WTC11 (cell line): Measurements from ENCODE around the gene COLQ. TPM values are rescaled to one million over a fixed set of nuclear protein-coding genes. Genes with fewer than 3 reads are reported as not detected.
A peak's percentile ranks its signal among the peaks of the same experiment; 100 is the strongest.

Experiments
- ATAC-seq: fragments of 200-7000 bp; cut with Tn5 transposase; 2 replicates; pipeline ENCODE4 v1.10.0; 2021; ENCODE audit warnings: mild to moderate bottlenecking, moderate library complexity
- CTCF ChIA-PET: fragments of 300-600 bp; sonication (Branson Sonifier 250); formaldehyde crosslinking; loops from one replicate; lab custom pipeline; 2021; ENCODE audit warnings: antibody characterized with exemption; lab: Charles Lee
- POLR2A ChIA-PET: fragments of 350-600 bp; sonication (Branson Sonifier 250); formaldehyde crosslinking; loops from one replicate; lab custom pipeline; 2021; ENCODE audit warnings: antibody characterized with exemption; lab: Charles Lee
- DNase-seq: peaks from one replicate; pipeline ENCODE4 v3.0.0; 2021; ENCODE audit warnings: low spot score
- H3K27ac Mint-ChIP-seq: 2 replicates; pipeline ENCODE4 v1.8.0; 2021; ENCODE audit warnings: mixed read lengths
- H3K27me3 Mint-ChIP-seq: 2 replicates; pipeline ENCODE4 v1.8.0; 2021; ENCODE audit warnings: low read depth, mild to moderate bottlenecking, moderate library complexity, mixed read lengths
- H3K36me3 Mint-ChIP-seq: 2 replicates; pipeline ENCODE4 v1.8.0; 2021; ENCODE audit warnings: mixed read lengths
- H3K4me1 Mint-ChIP-seq: 2 replicates; pipeline ENCODE4 v1.8.0; 2022; ENCODE audit warnings: mixed read lengths
- H3K4me3 Mint-ChIP-seq: 2 replicates; pipeline ENCODE4 v1.8.0; 2021; ENCODE audit warnings: mild to moderate bottlenecking, moderate library complexity, mixed read lengths
- H3K9me3 Mint-ChIP-seq: 2 replicates; pipeline ENCODE4 v1.8.0; 2021; ENCODE audit warnings: mixed read lengths
- ETV6 ChIP-seq: sonication (generic); formaldehyde crosslinking; IDR thresholded peaks from 2 replicates; pipeline ENCODE4 v1.8.1; 2022; ENCODE audit warnings: mild to moderate bottlenecking, missing genetic modification reagents
- OVOL2 ChIP-seq: fragments of 250-450 bp; sonication (Bioruptor Pico); IDR thresholded peaks from 2 replicates; pipeline ENCODE4 v1.9.0; 2021; ENCODE audit warnings: mild to moderate bottlenecking, borderline replicate concordance
- PRRX2 ChIP-seq: fragments of 250-450 bp; sonication (Bioruptor Pico); IDR thresholded peaks from 2 replicates; pipeline ENCODE4 v1.8.0; 2021; ENCODE audit warnings: mild to moderate bottlenecking
- SMAD3 ChIP-seq: sonication (generic); formaldehyde crosslinking; IDR thresholded peaks from 2 replicates; pipeline ENCODE4 v1.8.0; 2022; ENCODE audit warnings: missing genetic modification reagents, mild to moderate bottlenecking, borderline replicate concordance
- SP1 ChIP-seq: sonication (generic); formaldehyde crosslinking; conservative IDR thresholded peaks from 2 replicates; pipeline ENCODE4 v1.8.1; 2022; ENCODE audit warnings: missing genetic modification reagents
- ZNF121 ChIP-seq: sonication (generic); formaldehyde crosslinking; IDR thresholded peaks from 2 replicates; pipeline ENCODE4 v1.8.0; 2023; ENCODE audit warnings: missing genetic modification reagents
- ZNF232 ChIP-seq: sonication (generic); formaldehyde crosslinking; IDR thresholded peaks from 2 replicates; pipeline ENCODE4 v1.8.0; 2022; ENCODE audit warnings: mild to moderate bottlenecking, missing genetic modification reagents
- ZNF263 ChIP-seq: sonication (generic); formaldehyde crosslinking; IDR thresholded peaks from 2 replicates; pipeline ENCODE4 v1.8.1; 2022; ENCODE audit warnings: low read depth, mild to moderate bottlenecking, moderate library complexity, missing genetic modification reagents
- ZNF671 ChIP-seq: fragments of 250-450 bp; sonication (Bioruptor Pico); IDR thresholded peaks from 2 replicates; pipeline ENCODE4 v1.8.0; 2021; ENCODE audit warnings: mild to moderate bottlenecking
- total RNA-seq: library from RNA; stranded (reverse); gene quantifications from 3 replicates; pipeline ENCODE4 v1.2.3, GENCODE V29; 2021
- TF ChIP-seq, protein P1 (sequence below): fragments of 250-450 bp; sonication (Bioruptor Pico); IDR thresholded peaks from 2 replicates; pipeline ENCODE4 v1.9.0; 2021; ENCODE audit warnings: mild to moderate bottlenecking
- TF ChIP-seq, protein P2 (sequence below): fragments of 250-450 bp; sonication (Bioruptor Pico); IDR thresholded peaks from 2 replicates; pipeline ENCODE4 v2.1.2; 2022; ENCODE audit warnings: mild to moderate bottlenecking, moderate library complexity
- TF ChIP-seq, protein P3 (sequence below): fragments of 250-450 bp; sonication (Bioruptor Pico); IDR thresholded peaks from 2 replicates; pipeline ENCODE4 v1.8.0; 2021; ENCODE audit warnings: mild to moderate bottlenecking
- TF ChIP-seq, protein P4 (sequence below): sonication (generic); formaldehyde crosslinking; IDR thresholded peaks from 2 replicates; pipeline ENCODE4 v1.8.1; 2023; ENCODE audit warnings: mild to moderate bottlenecking, missing genetic modification reagents, moderate library complexity
- TF ChIP-seq, protein P5 (sequence below): sonication (generic); formaldehyde crosslinking; IDR thresholded peaks from 2 replicates; pipeline ENCODE4 v1.8.0; 2022; ENCODE audit warnings: missing genetic modification reagents

Gene COLQ
- total RNA-seq, 1 experiment from 2014 or later = 2.2 TPM

DNA sequence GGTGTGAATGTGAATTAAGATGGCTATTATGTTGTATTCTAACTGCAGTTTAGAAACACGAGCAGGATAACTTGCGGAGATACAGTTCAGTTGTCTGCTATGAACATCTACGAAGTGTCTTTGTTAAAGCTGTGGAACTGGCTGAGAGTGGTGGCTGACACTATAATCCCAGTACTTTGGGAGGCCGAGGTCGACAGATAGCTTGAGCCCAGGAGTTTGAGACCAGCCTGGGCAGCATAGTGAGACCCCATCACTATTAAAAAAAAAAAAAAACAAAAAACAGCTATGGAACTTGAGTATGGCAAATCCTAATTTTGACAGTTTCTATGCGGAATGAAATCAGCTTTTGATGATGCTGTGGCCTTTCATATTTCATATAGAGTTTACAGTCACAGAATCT, 92.4 kb downstream of the COLQ start:
- 0 out of 2 replicates have a peak, but pooled peaks have one; percentile 27 for TF ChIP-seq ZNF121 (CRISPR knock-in tag)
- TF ChIP-seq, protein P1, sequence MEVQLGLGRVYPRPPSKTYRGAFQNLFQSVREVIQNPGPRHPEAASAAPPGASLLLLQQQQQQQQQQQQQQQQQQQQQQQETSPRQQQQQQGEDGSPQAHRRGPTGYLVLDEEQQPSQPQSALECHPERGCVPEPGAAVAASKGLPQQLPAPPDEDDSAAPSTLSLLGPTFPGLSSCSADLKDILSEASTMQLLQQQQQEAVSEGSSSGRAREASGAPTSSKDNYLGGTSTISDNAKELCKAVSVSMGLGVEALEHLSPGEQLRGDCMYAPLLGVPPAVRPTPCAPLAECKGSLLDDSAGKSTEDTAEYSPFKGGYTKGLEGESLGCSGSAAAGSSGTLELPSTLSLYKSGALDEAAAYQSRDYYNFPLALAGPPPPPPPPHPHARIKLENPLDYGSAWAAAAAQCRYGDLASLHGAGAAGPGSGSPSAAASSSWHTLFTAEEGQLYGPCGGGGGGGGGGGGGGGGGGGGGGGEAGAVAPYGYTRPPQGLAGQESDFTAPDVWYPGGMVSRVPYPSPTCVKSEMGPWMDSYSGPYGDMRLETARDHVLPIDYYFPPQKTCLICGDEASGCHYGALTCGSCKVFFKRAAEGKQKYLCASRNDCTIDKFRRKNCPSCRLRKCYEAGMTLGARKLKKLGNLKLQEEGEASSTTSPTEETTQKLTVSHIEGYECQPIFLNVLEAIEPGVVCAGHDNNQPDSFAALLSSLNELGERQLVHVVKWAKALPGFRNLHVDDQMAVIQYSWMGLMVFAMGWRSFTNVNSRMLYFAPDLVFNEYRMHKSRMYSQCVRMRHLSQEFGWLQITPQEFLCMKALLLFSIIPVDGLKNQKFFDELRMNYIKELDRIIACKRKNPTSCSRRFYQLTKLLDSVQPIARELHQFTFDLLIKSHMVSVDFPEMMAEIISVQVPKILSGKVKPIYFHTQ = no peak
- TF ChIP-seq, protein P2, sequence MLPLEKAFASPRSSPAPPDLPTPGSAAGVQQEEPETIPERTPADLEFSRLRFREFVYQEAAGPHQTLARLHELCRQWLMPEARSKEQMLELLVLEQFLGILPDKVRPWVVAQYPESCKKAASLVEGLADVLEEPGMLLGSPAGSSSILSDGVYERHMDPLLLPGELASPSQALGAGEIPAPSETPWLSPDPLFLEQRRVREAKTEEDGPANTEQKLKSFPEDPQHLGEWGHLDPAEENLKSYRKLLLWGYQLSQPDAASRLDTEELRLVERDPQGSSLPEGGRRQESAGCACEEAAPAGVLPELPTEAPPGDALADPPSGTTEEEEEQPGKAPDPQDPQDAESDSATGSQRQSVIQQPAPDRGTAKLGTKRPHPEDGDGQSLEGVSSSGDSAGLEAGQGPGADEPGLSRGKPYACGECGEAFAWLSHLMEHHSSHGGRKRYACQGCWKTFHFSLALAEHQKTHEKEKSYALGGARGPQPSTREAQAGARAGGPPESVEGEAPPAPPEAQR (CRISPR knock-in tag) = no peak
- TF ChIP-seq ZNF263 = no peak
- H3K36me3 Mint-ChIP-seq = peaks cover 37% of the 10 kb centered on the region
- CTCF ChIA-PET = no interaction called here
- no peak for DNase-seq
- no peaks in the 10 kb centered on the region for H3K9me3 Mint-ChIP-seq
- no peak overlapping the region for H3K27ac Mint-ChIP-seq
- H3K4me3 Mint-ChIP-seq = peak overlapping the region; percentile 96
- POLR2A ChIA-PET = no interaction called here
- peaks cover 24% of the 10 kb centered on the region for H3K4me1 Mint-ChIP-seq
- ATAC-seq = no peak
- no peaks in the 10 kb centered on the region for H3K27me3 Mint-ChIP-seq

DNA sequence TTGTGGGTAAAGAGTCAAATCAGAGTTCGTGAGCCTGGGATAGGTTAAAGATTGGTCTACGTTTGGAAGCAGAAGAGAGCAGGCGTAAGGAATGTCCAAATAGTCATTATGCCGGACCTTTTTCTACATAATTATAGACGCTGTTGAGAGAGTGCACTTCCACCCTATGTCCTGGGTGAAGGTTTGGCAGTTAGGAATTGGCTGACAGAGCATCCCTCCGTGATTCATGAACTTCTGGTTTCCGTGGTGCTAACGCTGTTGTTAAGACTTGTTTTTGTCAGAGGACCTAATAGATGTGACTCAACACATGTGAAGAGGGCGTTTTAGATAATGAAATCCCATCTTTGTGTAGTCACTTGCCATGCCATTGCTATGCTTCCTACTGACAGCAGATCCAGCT, 93.0 kb downstream of the COLQ start:
- CTCF ChIA-PET = no interaction called here
- ATAC-seq = no peak
- no peaks in the 10 kb centered on the region for H3K9me3 Mint-ChIP-seq

DNA sequence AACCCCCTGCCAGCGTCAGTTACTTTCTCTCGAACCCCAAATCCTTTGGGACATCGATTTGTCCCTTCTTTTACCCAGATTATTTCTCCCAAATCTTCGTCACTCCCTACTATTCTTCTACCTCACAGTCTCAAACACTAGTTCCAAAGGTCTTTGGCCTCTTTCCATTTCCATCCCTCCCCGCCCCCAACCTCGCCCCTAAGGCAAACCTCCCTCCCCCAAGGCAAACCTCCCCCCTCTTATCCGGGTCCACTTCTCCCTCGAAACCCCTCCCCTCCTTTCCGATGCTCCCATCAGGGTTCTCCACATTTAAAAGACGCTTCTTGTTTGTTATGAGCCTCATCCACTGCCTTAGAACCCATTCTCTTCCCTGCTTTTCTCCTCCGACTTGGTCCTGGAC, 93.5 kb downstream of the COLQ start:
- TF ChIP-seq ZNF671 (CRISPR knock-in tag) (no peak), OVOL2 (CRISPR knock-in tag) (no peak), SMAD3 (no peak)
- TF ChIP-seq, protein P3, sequence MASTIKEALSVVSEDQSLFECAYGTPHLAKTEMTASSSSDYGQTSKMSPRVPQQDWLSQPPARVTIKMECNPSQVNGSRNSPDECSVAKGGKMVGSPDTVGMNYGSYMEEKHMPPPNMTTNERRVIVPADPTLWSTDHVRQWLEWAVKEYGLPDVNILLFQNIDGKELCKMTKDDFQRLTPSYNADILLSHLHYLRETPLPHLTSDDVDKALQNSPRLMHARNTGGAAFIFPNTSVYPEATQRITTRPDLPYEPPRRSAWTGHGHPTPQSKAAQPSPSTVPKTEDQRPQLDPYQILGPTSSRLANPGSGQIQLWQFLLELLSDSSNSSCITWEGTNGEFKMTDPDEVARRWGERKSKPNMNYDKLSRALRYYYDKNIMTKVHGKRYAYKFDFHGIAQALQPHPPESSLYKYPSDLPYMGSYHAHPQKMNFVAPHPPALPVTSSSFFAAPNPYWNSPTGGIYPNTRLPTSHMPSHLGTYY = no peak
- TF ChIP-seq, protein P4, sequence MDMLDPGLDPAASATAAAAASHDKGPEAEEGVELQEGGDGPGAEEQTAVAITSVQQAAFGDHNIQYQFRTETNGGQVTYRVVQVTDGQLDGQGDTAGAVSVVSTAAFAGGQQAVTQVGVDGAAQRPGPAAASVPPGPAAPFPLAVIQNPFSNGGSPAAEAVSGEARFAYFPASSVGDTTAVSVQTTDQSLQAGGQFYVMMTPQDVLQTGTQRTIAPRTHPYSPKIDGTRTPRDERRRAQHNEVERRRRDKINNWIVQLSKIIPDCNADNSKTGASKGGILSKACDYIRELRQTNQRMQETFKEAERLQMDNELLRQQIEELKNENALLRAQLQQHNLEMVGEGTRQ (CRISPR knock-in tag) = no peak
- H3K4me1 Mint-ChIP-seq = peaks cover 24% of the 10 kb centered on the region
- DNase-seq = no peak
- peak overlapping the region; percentile 91 for H3K27ac Mint-ChIP-seq
- ChIA-PET CTCF (interaction anchor here (1.0 to 1.1 kb wide), 2 partner anchors 222 to 225 kb away, joined by 3 read pairs; partner anchors contain the start of gene CAPN7), POLR2A (no interaction called here)
- peak overlapping the region; percentile 96 for H3K4me3 Mint-ChIP-seq
- H3K36me3 Mint-ChIP-seq = peaks cover 36% of the 10 kb centered on the region
- H3K9me3 Mint-ChIP-seq = no peaks in the 10 kb centered on the region
- no peak; the same call in 1 of the 2 replicates for ATAC-seq
- H3K27me3 Mint-ChIP-seq = no peaks in the 10 kb centered on the region

More for the DNA sequence above, 93.0 kb downstream of the COLQ start:
- H3K4me3 Mint-ChIP-seq = peak overlapping the region; percentile 96
- no peaks in the 10 kb centered on the region for H3K27me3 Mint-ChIP-seq
- peaks cover 24% of the 10 kb centered on the region for H3K4me1 Mint-ChIP-seq
- H3K36me3 Mint-ChIP-seq = peaks cover 38% of the 10 kb centered on the region
- POLR2A ChIA-PET = no interaction called here
- DNase-seq = no peak
- H3K27ac Mint-ChIP-seq = no peak overlapping the region; the same call in 1 of the 2 replicates
- TF ChIP-seq ZNF232 (CRISPR knock-in tag) (no peak), PRRX2 (CRISPR knock-in tag) (no peak), ETV6 (no peak), SP1 (CRISPR knock-in tag) (no peak)
- TF ChIP-seq, protein P5, sequence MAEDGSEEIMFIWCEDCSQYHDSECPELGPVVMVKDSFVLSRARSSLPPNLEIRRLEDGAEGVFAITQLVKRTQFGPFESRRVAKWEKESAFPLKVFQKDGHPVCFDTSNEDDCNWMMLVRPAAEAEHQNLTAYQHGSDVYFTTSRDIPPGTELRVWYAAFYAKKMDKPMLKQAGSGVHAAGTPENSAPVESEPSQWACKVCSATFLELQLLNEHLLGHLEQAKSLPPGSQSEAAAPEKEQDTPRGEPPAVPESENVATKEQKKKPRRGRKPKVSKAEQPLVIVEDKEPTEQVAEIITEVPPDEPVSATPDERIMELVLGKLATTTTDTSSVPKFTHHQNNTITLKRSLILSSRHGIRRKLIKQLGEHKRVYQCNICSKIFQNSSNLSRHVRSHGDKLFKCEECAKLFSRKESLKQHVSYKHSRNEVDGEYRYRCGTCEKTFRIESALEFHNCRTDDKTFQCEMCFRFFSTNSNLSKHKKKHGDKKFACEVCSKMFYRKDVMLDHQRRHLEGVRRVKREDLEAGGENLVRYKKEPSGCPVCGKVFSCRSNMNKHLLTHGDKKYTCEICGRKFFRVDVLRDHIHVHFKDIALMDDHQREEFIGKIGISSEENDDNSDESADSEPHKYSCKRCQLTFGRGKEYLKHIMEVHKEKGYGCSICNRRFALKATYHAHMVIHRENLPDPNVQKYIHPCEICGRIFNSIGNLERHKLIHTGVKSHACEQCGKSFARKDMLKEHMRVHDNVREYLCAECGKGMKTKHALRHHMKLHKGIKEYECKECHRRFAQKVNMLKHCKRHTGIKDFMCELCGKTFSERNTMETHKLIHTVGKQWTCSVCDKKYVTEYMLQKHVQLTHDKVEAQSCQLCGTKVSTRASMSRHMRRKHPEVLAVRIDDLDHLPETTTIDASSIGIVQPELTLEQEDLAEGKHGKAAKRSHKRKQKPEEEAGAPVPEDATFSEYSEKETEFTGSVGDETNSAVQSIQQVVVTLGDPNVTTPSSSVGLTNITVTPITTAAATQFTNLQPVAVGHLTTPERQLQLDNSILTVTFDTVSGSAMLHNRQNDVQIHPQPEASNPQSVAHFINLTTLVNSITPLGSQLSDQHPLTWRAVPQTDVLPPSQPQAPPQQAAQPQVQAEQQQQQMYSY (CRISPR knock-in tag) = no peak
